Mesendoderm (in vitro differentiated cells): Measurements from ENCODE around the gene GLCE.

Experiments
- DNase-seq: peaks from one replicate; pipeline ENCODE4 v3.0.0; 2013
- H2AK5ac ChIP-seq: 2 replicates; pipeline ENCODE4 v1.6.1; 2013; ENCODE audit warnings: low read length, inconsistent platforms
- H2BK120ac ChIP-seq: 2 replicates; pipeline ENCODE4 v1.6.1; 2013; ENCODE audit warnings: low read depth, mild to moderate bottlenecking, low read length, moderate library complexity, mixed read lengths
- H2BK15ac ChIP-seq: replicated peaks from 2 replicates; pipeline ENCODE4 v1.6.1; 2013; ENCODE audit warnings: low read depth, mild to moderate bottlenecking, moderate library complexity
- H2BK5ac ChIP-seq: 2 replicates; pipeline ENCODE4 v1.6.1; 2013; ENCODE audit warnings: low read length, inconsistent platforms
- H3K18ac ChIP-seq: 2 replicates; pipeline ENCODE4 v1.6.1; 2013; ENCODE audit warnings: mild to moderate bottlenecking, low read length, mixed read lengths
- H3K23ac ChIP-seq: one replicate; pipeline ENCODE4 v1.6.1; 2013; ENCODE audit warnings: low read length
- H3K27ac ChIP-seq: 2 replicates; pipeline ENCODE4 v1.5.1; 2013; ENCODE audit warnings: low read depth, mild to moderate bottlenecking, inconsistent platforms, low read length, moderate library complexity
- H3K27me3 ChIP-seq: 2 replicates; pipeline ENCODE4 v1.6.1; 2013; ENCODE audit warnings: low read length, control low read depth, mild to moderate bottlenecking, inconsistent platforms; ENCODE audit not compliant: insufficient read depth, poor library complexity
- H3K36me3 ChIP-seq: 2 replicates; pipeline ENCODE4 v1.6.1; 2013; ENCODE audit warnings: low read length, inconsistent platforms; ENCODE audit not compliant: control insufficient read depth, insufficient read depth
- H3K4ac ChIP-seq: one replicate; pipeline ENCODE4 v1.6.1; 2013; ENCODE audit warnings: low read depth, mild to moderate bottlenecking, low read length, moderate library complexity
- H3K4me1 ChIP-seq: 2 replicates; pipeline ENCODE4 v1.6.1; 2013; ENCODE audit warnings: low read depth, low read length, inconsistent platforms; ENCODE audit not compliant: control insufficient read depth
- H3K4me2 ChIP-seq: 2 replicates; pipeline ENCODE4 v1.6.1; 2013; ENCODE audit warnings: low read length
- H3K4me3 ChIP-seq: 2 replicates; pipeline ENCODE4 v1.5.1; 2013; ENCODE audit warnings: mild to moderate bottlenecking, low read length
- H3K56ac ChIP-seq: one replicate; pipeline ENCODE4 v1.6.1; 2013; ENCODE audit warnings: low read length
- H3K79me1 ChIP-seq: 2 replicates; pipeline ENCODE4 v1.6.1; 2013; ENCODE audit warnings: low read length, inconsistent platforms
- H3K79me2 ChIP-seq: 2 replicates; pipeline ENCODE4 v1.6.1; 2013; ENCODE audit warnings: mild to moderate bottlenecking, low read length; ENCODE audit not compliant: control insufficient read depth, insufficient read depth
- H3K9ac ChIP-seq: 2 replicates; pipeline ENCODE4 v1.6.1; 2013; ENCODE audit warnings: low read length, inconsistent platforms
- H4K5ac ChIP-seq: one replicate; pipeline ENCODE4 v1.6.1; 2013; ENCODE audit warnings: low read length
- H4K8ac ChIP-seq: one replicate; pipeline ENCODE4 v1.6.1; 2013; ENCODE audit warnings: low read depth, mild to moderate bottlenecking, control low read depth, low read length, moderate library complexity
- WGBS: extraction: QIAGEN DNeasy Blood & Tissue Kit; methylation state at CpG from one replicate; pipeline ENCODE4 v1.1.7; 2013; ENCODE audit warnings: low lambda C conversion rate, missing lambda C conversion rate; ENCODE audit not compliant: insufficient coverage; ENCODE audit errors: extremely low coverage; 5-methylcytosine and 5-hydroxymethylcytosine counted together

The GLCE gene

DNA sequence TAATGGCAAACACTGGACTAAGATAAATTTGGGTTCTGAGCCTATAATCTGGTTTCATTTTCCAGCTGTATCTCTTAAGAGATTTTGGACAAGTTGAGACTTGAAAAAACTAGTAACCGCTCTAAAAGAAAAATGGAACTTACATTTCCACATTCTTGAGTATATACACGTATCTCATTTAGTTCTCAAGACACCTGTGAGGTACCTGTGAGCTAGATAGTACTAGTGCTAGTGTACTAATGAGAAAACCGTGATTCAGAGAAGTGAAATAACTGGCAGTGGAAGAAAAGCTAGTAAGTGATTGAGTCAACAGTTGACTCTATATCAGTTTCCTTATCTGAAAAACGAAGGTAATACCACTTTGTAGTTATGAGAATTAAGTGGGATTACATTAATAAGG, 76.1 kb downstream of the GLCE start:
- Histone ChIP-seq H2AK5ac (no peak overlapping the region), H2BK120ac (no peak overlapping the region), H2BK5ac (no peak overlapping the region), H3K4me3 (no peak overlapping the region), H3K4me2 (no peak overlapping the region), H4K8ac (no peak overlapping the region), H3K27ac (no peak overlapping the region), H2BK15ac (no peak overlapping the region), H3K18ac (no peak overlapping the region), H3K4me1 (no peaks in the 10 kb centered on the region), H3K23ac (no peak overlapping the region), H4K5ac (no peak overlapping the region), H3K9ac (no peak overlapping the region), H3K4ac (no peak overlapping the region), H3K27me3 (no peaks in the 10 kb centered on the region), H3K56ac (no peak overlapping the region), H3K79me2 (no peaks in the 10 kb centered on the region), H3K36me3 (no peaks in the 10 kb centered on the region), H3K79me1 (no peaks in the 10 kb centered on the region)
- DNase-seq: no peak
- WGBS: no CpG with 5 or more reads among the region's 4 CpGs

DNA sequence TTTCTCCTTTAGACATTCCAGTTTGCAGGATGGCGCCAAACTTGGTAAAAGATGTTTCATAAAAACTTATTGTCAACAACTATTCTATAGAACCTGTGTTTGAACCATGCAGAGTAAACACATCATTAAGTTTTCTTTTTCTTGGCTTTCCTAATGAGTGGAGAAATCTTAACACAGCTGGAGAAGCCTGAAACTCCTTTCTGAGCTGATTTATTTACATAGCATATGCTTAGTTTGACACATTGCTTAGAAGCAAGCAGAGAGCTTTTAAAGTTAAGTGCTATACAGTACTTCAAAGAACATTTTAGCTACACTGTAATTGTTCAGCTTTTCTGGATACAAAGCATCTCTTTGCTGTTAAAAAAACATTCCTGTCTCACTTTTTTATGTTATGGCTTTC, 77.3 kb downstream of the GLCE start:
- no CpG with 5 or more reads among the region's 1 CpG for WGBS
- no peak overlapping the region for H2BK15ac ChIP-seq
- H2AK5ac ChIP-seq: no peak overlapping the region
- no peaks in the 10 kb centered on the region for H3K4me1 ChIP-seq
- H2BK120ac ChIP-seq: no peak overlapping the region
- no peak overlapping the region for H3K56ac ChIP-seq
- no peak overlapping the region for H2BK5ac ChIP-seq
- no peaks in the 10 kb centered on the region for H3K79me1 ChIP-seq
- no peaks in the 10 kb centered on the region for H3K36me3 ChIP-seq
- H3K4me3 ChIP-seq: no peak overlapping the region
- no peak overlapping the region for H3K18ac ChIP-seq
- H3K4me2 ChIP-seq: no peak overlapping the region
- no peak overlapping the region for H3K27ac ChIP-seq
- no peaks in the 10 kb centered on the region for H3K27me3 ChIP-seq
- DNase-seq: no peak
- H3K79me2 ChIP-seq: no peaks in the 10 kb centered on the region
- H3K9ac ChIP-seq: no peak overlapping the region
- H3K23ac ChIP-seq: no peak overlapping the region
- H3K4ac ChIP-seq: no peak overlapping the region
- H4K8ac ChIP-seq: no peak overlapping the region
- H4K5ac ChIP-seq: no peak overlapping the region

DNA sequence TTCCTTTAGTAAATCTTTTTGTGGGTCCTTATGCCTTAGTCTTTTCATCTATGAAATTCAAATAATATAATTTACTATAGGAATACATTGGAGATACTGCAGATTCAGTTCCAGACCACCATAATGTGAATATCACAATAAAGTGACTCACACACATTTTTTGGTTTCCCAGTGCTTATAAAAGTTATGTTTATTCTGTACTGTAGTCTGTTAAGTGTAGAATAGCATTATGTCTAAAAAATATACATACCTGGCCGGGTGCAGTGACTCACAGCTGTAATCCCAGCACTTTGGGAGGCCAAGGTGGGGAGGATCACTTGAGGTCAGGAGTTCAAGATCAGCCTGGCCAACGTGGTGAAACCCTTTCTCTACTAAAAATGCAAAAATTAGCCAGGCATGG, 84.4 kb downstream of the GLCE start:
- H3K18ac ChIP-seq: no peak overlapping the region
- no peaks in the 10 kb centered on the region for H3K36me3 ChIP-seq
- H3K4me2 ChIP-seq: no peak overlapping the region
- no peak overlapping the region for H2AK5ac ChIP-seq
- H3K79me1 ChIP-seq: no peaks in the 10 kb centered on the region
- no peak for DNase-seq
- no peak overlapping the region for H4K8ac ChIP-seq
- H3K9ac ChIP-seq: no peak overlapping the region
- no peak overlapping the region for H3K23ac ChIP-seq
- no peak overlapping the region for H3K4me3 ChIP-seq
- H3K27me3 ChIP-seq: no peaks in the 10 kb centered on the region
- no peaks in the 10 kb centered on the region for H3K4me1 ChIP-seq
- H4K5ac ChIP-seq: no peak overlapping the region
- H2BK120ac ChIP-seq: no peak overlapping the region
- no peak overlapping the region for H2BK5ac ChIP-seq
- H3K79me2 ChIP-seq: no peaks in the 10 kb centered on the region
- H2BK15ac ChIP-seq: no peak overlapping the region
- no peak overlapping the region for H3K56ac ChIP-seq
- H3K27ac ChIP-seq: no peak overlapping the region
- WGBS: no CpG with 5 or more reads among the region's 2 CpGs
- H3K4ac ChIP-seq: no peak overlapping the region

DNA sequence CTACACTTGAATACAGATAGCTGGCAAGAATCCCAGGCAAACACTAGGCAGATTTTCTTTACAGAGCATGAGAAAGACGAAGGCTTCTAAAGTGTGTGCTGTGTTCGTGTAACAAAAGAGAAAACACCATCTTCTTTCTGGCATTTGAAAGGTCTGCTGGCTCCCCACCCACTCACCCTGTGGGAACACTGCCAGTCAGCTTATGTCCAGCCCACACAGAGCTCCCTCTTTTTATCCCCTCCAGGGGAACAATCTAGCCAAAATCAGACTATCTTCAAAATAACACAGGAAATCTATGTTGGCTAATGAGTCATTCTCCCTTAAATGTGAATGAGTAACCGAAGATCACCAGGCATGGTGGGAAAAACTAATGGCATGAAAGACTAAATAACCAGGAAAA, 92.7 kb downstream of the GLCE start:
- Histone ChIP-seq H2AK5ac (no peak overlapping the region), H4K5ac (no peak overlapping the region), H3K4me2 (no peak overlapping the region), H3K9ac (no peak overlapping the region), H3K27ac (no peak overlapping the region), H4K8ac (no peak overlapping the region), H2BK120ac (no peak overlapping the region), H3K4ac (no peak overlapping the region), H3K36me3 (no peaks in the 10 kb centered on the region), H3K18ac (no peak overlapping the region), H3K56ac (no peak overlapping the region), H3K4me1 (no peaks in the 10 kb centered on the region), H2BK5ac (no peak overlapping the region), H3K79me2 (no peaks in the 10 kb centered on the region), H2BK15ac (no peak overlapping the region), H3K79me1 (no peaks in the 10 kb centered on the region), H3K23ac (no peak overlapping the region), H3K4me3 (no peak overlapping the region), H3K27me3 (no peaks in the 10 kb centered on the region)
- WGBS: no CpG with 5 or more reads among the region's 3 CpGs
- no peak for DNase-seq

DNA sequence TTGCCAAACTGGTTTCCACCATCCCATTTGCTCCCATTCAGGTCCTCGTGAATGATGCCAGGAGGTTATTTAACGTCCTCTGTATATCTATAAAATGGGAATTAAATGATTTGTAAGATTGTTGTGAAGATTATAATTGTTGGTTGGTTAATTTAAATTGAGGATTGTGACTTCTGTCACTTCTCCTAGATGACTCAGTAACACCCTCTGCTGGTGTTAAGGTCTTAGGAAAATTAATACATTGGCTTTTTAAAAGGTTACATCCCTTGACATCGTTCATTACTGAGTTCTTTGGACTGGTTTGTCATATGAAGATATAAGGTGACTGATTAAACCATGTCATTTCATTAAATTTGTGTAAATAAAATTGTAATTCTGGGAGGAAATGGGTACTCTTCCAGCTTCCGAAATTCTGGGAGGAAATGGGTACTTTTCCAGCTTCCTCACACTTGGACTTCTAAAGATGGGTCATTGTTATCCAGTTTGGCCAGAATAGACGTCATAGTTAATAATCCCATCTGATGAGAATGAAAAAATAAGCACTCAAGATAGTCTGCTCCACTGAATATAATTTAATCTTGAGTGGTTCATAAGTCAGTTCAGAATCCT, 105.0 kb downstream of the GLCE start:
- WGBS: no CpG with 5 or more reads among the region's 5 CpGs
- no peaks in the 10 kb centered on the region for H3K79me1 ChIP-seq

DNA sequence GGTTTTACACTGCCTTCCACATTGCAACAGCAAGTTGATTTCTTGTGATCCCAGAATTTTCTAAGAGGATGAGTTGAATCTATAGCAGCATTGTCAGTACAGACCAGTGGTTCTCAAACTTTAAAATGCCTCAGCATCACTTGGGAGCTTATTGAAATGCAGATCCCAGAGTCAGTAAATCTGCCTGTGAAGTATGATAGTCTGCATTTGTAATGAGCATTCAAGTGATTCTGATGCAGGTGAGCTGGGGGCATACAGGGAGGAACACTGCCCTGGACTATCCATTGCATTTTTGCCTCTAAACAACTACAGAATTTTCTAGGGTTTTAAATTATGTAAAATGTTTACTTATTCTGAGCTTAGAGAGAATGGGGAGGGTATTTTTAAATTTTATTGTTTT, 110.8 kb downstream of the GLCE start:
- DNase-seq: no peak
- H3K9ac ChIP-seq: no peak overlapping the region
- no peak overlapping the region for H3K4ac ChIP-seq
- H3K4me1 ChIP-seq: no peaks in the 10 kb centered on the region
- no peak overlapping the region for H4K8ac ChIP-seq
- no peak overlapping the region for H3K18ac ChIP-seq
- H3K4me3 ChIP-seq: no peak overlapping the region
- no peaks in the 10 kb centered on the region for H3K36me3 ChIP-seq
- H3K27ac ChIP-seq: no peak overlapping the region
- no peak overlapping the region for H3K4me2 ChIP-seq
- no peaks in the 10 kb centered on the region for H3K27me3 ChIP-seq
- H3K23ac ChIP-seq: no peak overlapping the region
- H2AK5ac ChIP-seq: no peak overlapping the region
- no peak overlapping the region for H2BK15ac ChIP-seq
- H3K56ac ChIP-seq: no peak overlapping the region
- H2BK5ac ChIP-seq: no peak overlapping the region
- H3K79me2 ChIP-seq: no peaks in the 10 kb centered on the region
- H3K79me1 ChIP-seq: no peaks in the 10 kb centered on the region
- H4K5ac ChIP-seq: no peak overlapping the region
- no peak overlapping the region for H2BK120ac ChIP-seq

More for the DNA sequence above, 105.0 kb downstream of the GLCE start:
- Histone ChIP-seq H3K36me3 (no peaks in the 10 kb centered on the region), H2BK15ac (no peak overlapping the region), H3K4me3 (no peak overlapping the region), H3K18ac (no peak overlapping the region), H2BK5ac (no peak overlapping the region), H4K5ac (no peak overlapping the region), H3K27me3 (no peaks in the 10 kb centered on the region), H3K4me1 (no peaks in the 10 kb centered on the region), H3K4me2 (no peak overlapping the region), H3K9ac (no peak overlapping the region), H2BK120ac (no peak overlapping the region), H3K4ac (no peak overlapping the region), H4K8ac (no peak overlapping the region), H3K27ac (no peak overlapping the region), H3K79me2 (no peaks in the 10 kb centered on the region), H3K23ac (no peak overlapping the region), H3K56ac (no peak overlapping the region), H2AK5ac (no peak overlapping the region)
- peak; percentile 25 for DNase-seq
